ENCODE results near the gene GOLGA6A.
A peak's percentile ranks its signal among the peaks of the same experiment; 100 is the strongest.

Gene GOLGA6A

GRCh38 chr15:74036271-74037170 lies 45.8 kb downstream of the GOLGA6A start:
- peak; percentile 50 for DNase-seq (ENCODE audit: low spot score)

- no peak for DNase-seq (ENCODE audit: low spot score)
These were observed 47.0 kb downstream of the GOLGA6A start for GRCh38 chr15:74035121-74036017.

GRCh38 chr15:74034206-74034755 lies 48.1 kb downstream of the GOLGA6A start:
- no peak for DNase-seq (ENCODE audit: low spot score)

- DNase-seq (ENCODE audit: low spot score): no peak
These were observed 49.5 kb downstream of the GOLGA6A start for GRCh38 chr15:74032606-74033561.

- DNase-seq (ENCODE audit: low spot score): no peak
These were observed 50.3 kb downstream of the GOLGA6A start for GRCh38 chr15:74032046-74032445.

- no peak for DNase-seq (ENCODE audit: low spot score)
These were observed 53.7 kb downstream of the GOLGA6A start for GRCh38 chr15:74028646-74029045.

GRCh38 chr15:74027688-74028087 lies 54.7 kb downstream of the GOLGA6A start:
- DNase-seq (ENCODE audit: low spot score): no peak

GRCh38 chr15:74025436-74025835 lies 56.9 kb downstream of the GOLGA6A start:
- DNase-seq (ENCODE audit: low spot score): no peak

GRCh38 chr15:74024687-74025086 lies 57.7 kb downstream of the GOLGA6A start:
- DNase-seq (ENCODE audit: low spot score): no peak

- DNase-seq (ENCODE audit: low spot score): no peak
These were observed 59.5 kb downstream of the GOLGA6A start for GRCh38 chr15:74022706-74023470.

Measured in RKO (cell line).